H9 (cell line): Measurements from ENCODE around the gene SYT17. TPM values are rescaled to one million over a fixed set of nuclear protein-coding genes. Genes with fewer than 3 reads are reported as not detected.

Experiments
- DNase-seq: peaks from one replicate; pipeline ENCODE4 v3.0.0-alpha.2; 2017
- H2AFZ ChIP-seq: one replicate; pipeline ENCODE4 v1.6.1; 2013; ENCODE audit warnings: mild to moderate bottlenecking, low read length, control low read depth, moderate library complexity
- H2AK5ac ChIP-seq: 2 replicates; pipeline ENCODE4 v1.6.1; 2013; ENCODE audit warnings: low read length, control low read depth, mixed read lengths; ENCODE audit not compliant: insufficient read length
- H2BK120ac ChIP-seq: one replicate; pipeline ENCODE4 v1.6.1; 2013; ENCODE audit warnings: low read depth, mild to moderate bottlenecking, low read length, control low read depth, inconsistent platforms; ENCODE audit not compliant: poor library complexity, severe bottlenecking
- H2BK12ac ChIP-seq: 2 replicates; pipeline ENCODE4 v1.6.1; 2013; ENCODE audit warnings: low read length, control low read depth, mixed read lengths, low read depth; ENCODE audit not compliant: insufficient read length
- H2BK15ac ChIP-seq: 2 replicates; pipeline ENCODE4 v1.6.1; 2013; ENCODE audit warnings: low read depth, low read length, control low read depth
- H2BK20ac ChIP-seq: one replicate; pipeline ENCODE4 v1.6.1; 2013; ENCODE audit warnings: low read depth, mild to moderate bottlenecking, low read length, control low read depth, inconsistent platforms; ENCODE audit not compliant: poor library complexity, severe bottlenecking
- H2BK5ac ChIP-seq: 2 replicates; pipeline ENCODE4 v1.6.1; 2013; ENCODE audit warnings: low read length, control low read depth, mixed read lengths; ENCODE audit not compliant: insufficient read length
- H3K14ac ChIP-seq: 2 replicates; pipeline ENCODE4 v1.6.1; 2013; ENCODE audit warnings: low read length, control low read depth; ENCODE audit not compliant: insufficient read depth
- H3K18ac ChIP-seq: 2 replicates; pipeline ENCODE4 v1.6.1; 2013; ENCODE audit warnings: low read depth, mild to moderate bottlenecking, mixed read lengths, low read length, control low read depth; ENCODE audit not compliant: insufficient read length
- H3K23ac ChIP-seq: 2 replicates; pipeline ENCODE4 v1.6.1; 2013; ENCODE audit warnings: low read length, control low read depth, mixed read lengths, low read depth; ENCODE audit not compliant: insufficient read length
- H3K23me2 ChIP-seq: 2 replicates; pipeline ENCODE4 v1.6.1; 2013; ENCODE audit warnings: low read depth, mild to moderate bottlenecking, mixed read lengths, low read length, control low read depth; ENCODE audit not compliant: insufficient read length, poor library complexity, severe bottlenecking
- H3K27ac ChIP-seq: 2 replicates; pipeline ENCODE4 v1.5.1; 2013; ENCODE audit warnings: low read length, control low read depth, mixed read lengths, low read depth; ENCODE audit not compliant: insufficient read length
- H3K27me3 ChIP-seq: 2 replicates; pipeline ENCODE4 v1.6.1; 2013; ENCODE audit warnings: low read length, control low read depth, inconsistent platforms; ENCODE audit not compliant: insufficient read depth
- H3K4ac ChIP-seq: 2 replicates; pipeline ENCODE4 v1.6.1; 2013; ENCODE audit warnings: low read depth, mild to moderate bottlenecking, control low read depth, inconsistent platforms, low read length, moderate library complexity
- H3K4me1 ChIP-seq: 2 replicates; pipeline ENCODE4 v1.6.1; 2013; ENCODE audit warnings: low read length, control low read depth, inconsistent platforms; ENCODE audit not compliant: insufficient read depth
- H3K4me2 ChIP-seq: 2 replicates; pipeline ENCODE4 v1.6.1; 2013; ENCODE audit warnings: low read length, control low read depth, mixed read lengths; ENCODE audit not compliant: insufficient read length, insufficient read depth
- H3K56ac ChIP-seq: 2 replicates; pipeline ENCODE4 v1.6.1; 2013; ENCODE audit warnings: low read depth, mild to moderate bottlenecking, mixed read lengths, low read length, control low read depth; ENCODE audit not compliant: insufficient read length
- H3K79me1 ChIP-seq: 2 replicates; pipeline ENCODE4 v1.6.1; 2013; ENCODE audit warnings: low read depth, mild to moderate bottlenecking, moderate library complexity, low read length, control low read depth, inconsistent platforms; ENCODE audit not compliant: insufficient read depth, poor library complexity, severe bottlenecking
- H3K79me2 ChIP-seq: 2 replicates; pipeline ENCODE4 v1.6.1; 2013; ENCODE audit warnings: low read length, control low read depth, inconsistent platforms; ENCODE audit not compliant: insufficient read depth
- H3K9ac ChIP-seq: 2 replicates; pipeline ENCODE4 v1.6.1; 2013; ENCODE audit warnings: low read length, control low read depth, mixed read lengths; ENCODE audit not compliant: insufficient read length; ENCODE audit errors: extremely low read depth
- H3K9me3 ChIP-seq: one replicate; pipeline ENCODE4 v1.6.1; 2013; ENCODE audit warnings: low read depth, low read length, inconsistent platforms; ENCODE audit not compliant: control insufficient read depth
- H3T11ph ChIP-seq: one replicate; pipeline ENCODE4 v1.6.1; 2013; ENCODE audit warnings: mild to moderate bottlenecking, low read length, control low read depth, inconsistent platforms
- H4K20me1 ChIP-seq: one replicate; pipeline ENCODE4 v1.6.1; 2013; ENCODE audit not compliant: control insufficient read depth, insufficient read length, insufficient read depth
- H4K5ac ChIP-seq: 2 replicates; pipeline ENCODE4 v1.6.1; 2013; ENCODE audit warnings: low read depth, mild to moderate bottlenecking, mixed read lengths, low read length, control low read depth; ENCODE audit not compliant: insufficient read length
- H4K8ac ChIP-seq: replicated peaks from 2 replicates; pipeline ENCODE4 v1.6.1; 2013; ENCODE audit warnings: low read length, control low read depth, mixed read lengths, low read depth; ENCODE audit not compliant: insufficient read length
- H4K91ac ChIP-seq: 2 replicates; pipeline ENCODE4 v1.6.1; 2013; ENCODE audit warnings: low read depth, mild to moderate bottlenecking, moderate library complexity, mixed read lengths, low read length, control low read depth; ENCODE audit not compliant: insufficient read length
- H3K27ac Mint-ChIP-seq, 3 experiments: 2 replicates in 2 of 3; 3 replicates in 1 of 3; pipeline ENCODE4 v1.8.0; 2020 to 2021; ENCODE audit warnings: mixed read lengths in 3 of 3, mild to moderate bottlenecking in 1 of 3, moderate library complexity in 1 of 3
- H3K27me3 Mint-ChIP-seq: 2 replicates; pipeline ENCODE4 v1.8.0; 2021; ENCODE audit warnings: low read depth, mild to moderate bottlenecking, moderate library complexity, mixed read lengths
- H3K36me3 Mint-ChIP-seq, 3 experiments: 2 replicates in 2 of 3; 3 replicates in 1 of 3; pipeline ENCODE4 v1.8.0; 2020 to 2021; ENCODE audit warnings: low read depth in 3 of 3, mixed read lengths in 3 of 3; ENCODE audit not compliant: insufficient read depth in 1 of 3
- H3K4me1 Mint-ChIP-seq, 2 experiments: 2 replicates each; pipeline ENCODE4 v1.8.0; 2020; ENCODE audit warnings: mixed read lengths in 2 of 2
- H3K4me3 Mint-ChIP-seq, 2 experiments: 2 replicates in 1 of 2; 3 replicates in 1 of 2; pipeline ENCODE4 v1.8.0; 2020 to 2021; ENCODE audit warnings: mild to moderate bottlenecking in 2 of 2, mixed read lengths in 2 of 2, moderate library complexity in 1 of 2
- H3K9me3 Mint-ChIP-seq, 2 experiments: 2 replicates in 1 of 2; 3 replicates in 1 of 2; pipeline ENCODE4 v1.8.0; 2020; ENCODE audit warnings: mild to moderate bottlenecking in 2 of 2, mixed read lengths in 2 of 2, moderate library complexity in 1 of 2
- CTCF ChIP-seq: fragments of 200-600 bp; sonication (generic); conservative IDR thresholded peaks from 3 replicates; pipeline ENCODE4 v1.8.0; 2021; ENCODE audit warnings: antibody characterized with exemption, mild to moderate bottlenecking
- WGBS: extraction: QIAGEN DNeasy Blood & Tissue Kit; methylation state at CpG from one replicate; pipeline ENCODE4 v1.1.7; 2013; ENCODE audit warnings: missing lambda C conversion rate, low lambda C conversion rate, mixed read lengths; ENCODE audit not compliant: insufficient read length; ENCODE audit errors: extremely low coverage; 5-methylcytosine and 5-hydroxymethylcytosine counted together
- total RNA-seq: library from RNA; stranded (reverse); gene quantifications from 2 replicates; pipeline ENCODE4 v1.2.1, GENCODE V29; 2021

Gene SYT17
- total RNA-seq, 1 experiment from 2014 or later, result 3.0 TPM

GRCh38 chr16:19183187-19183586 lies 15.1 kb downstream of the SYT17 start:
- Histone ChIP-seq H4K5ac (no peak overlapping the region), H2BK120ac (no peak overlapping the region), H3K9ac (no peak overlapping the region), H2BK15ac (no peak overlapping the region), H3K14ac (no peak overlapping the region), H3T11ph (no peak overlapping the region), H3K23me2 (no peaks in the 10 kb centered on the region), H2BK5ac (no peak overlapping the region), H2BK20ac (no peak overlapping the region), H3K4me1 (peaks cover 2% of the 10 kb centered on the region; the same call in 1 of the 2 replicates), H2BK12ac (no peak overlapping the region), H3K4ac (no peak overlapping the region), H3K27ac (no peak overlapping the region), H3K56ac (no peak overlapping the region), H2AFZ (no peak overlapping the region), H4K91ac (no peak overlapping the region), H3K9me3 (no peaks in the 10 kb centered on the region), H2AK5ac (no peak overlapping the region), H3K79me2 (no peaks in the 10 kb centered on the region), H3K23ac (no peak overlapping the region), H3K27me3 (no peaks in the 10 kb centered on the region), H4K20me1 (no peaks in the 10 kb centered on the region), H3K4me2 (no peak overlapping the region), H3K79me1 (no peaks in the 10 kb centered on the region), H4K8ac (no peak overlapping the region), H3K18ac (no peak overlapping the region)
- Mint-ChIP-seq H3K4me1 (peaks cover 12 to 13% of the 10 kb centered on the region in 2 experiments), H3K36me3 (peaks cover 4 to 13% (median 9%) of the 10 kb centered on the region in 3 experiments; a peak in 5 of 7 replicates), H3K27me3 (no peaks in the 10 kb centered on the region), H3K9me3 (peaks cover 0 to 2% of the 10 kb centered on the region in 2 experiments; a peak in 2 of 5 replicates), H3K4me3 (no peak overlapping the region), H3K27ac (no peak overlapping the region; a peak in 2 of 7 replicates)
- WGBS, result no CpG with 5 or more reads among the region's 6 CpGs
- TF ChIP-seq CTCF, result no peak
- DNase-seq, result no peak
